ENCODE measurements around the gene ZDHHC9. TPM values are rescaled to one million over a fixed set of nuclear protein-coding genes. Genes with fewer than 3 reads are reported as not detected.

The ZDHHC9 gene
- total and polyA plus RNA-seq, 4 donors: 17.4 to 74.6 (median 40.6) TPM

- Histone ChIP-seq H3K27ac (ENCODE audit: low read depth in 1 of 2, low read length in 1 of 2) (peak overlapping the region in 1 of 2 donors; percentile 37), H3K4me1 (ENCODE audit: control insufficient read depth in 5 of 5, insufficient read depth in 5 of 5, low read length in 5 of 5) (peaks cover 0 to 4% (median 0%) of the 10 kb centered on the region in 5 donors), H3K9ac (ENCODE audit: insufficient read depth in 1 of 2, low read length in 2 of 2) (no peak overlapping the region), H3K4me3 (no peak overlapping the region), H3K27me3 (ENCODE audit: control insufficient read depth in 3 of 3, insufficient read depth in 3 of 3, low read length in 2 of 3) (no peaks in the 10 kb centered on the region), H3K36me3 (ENCODE audit: control insufficient read depth in 4 of 4, insufficient read depth in 4 of 4, low read length in 4 of 4) (no peaks in the 10 kb centered on the region), H3K9me3 (ENCODE audit: control insufficient read depth in 4 of 4, insufficient read depth in 3 of 4, low read length in 3 of 4) (no peaks in the 10 kb centered on the region)
- ATAC-seq (ENCODE audit: insufficient read depth, low FRiP score): no peak
- no peak for DNase-seq
- 76 to 88% methylated on average over 2 to 4 of the region's 4 CpGs for WGBS, 2 donors
- TF ChIP-seq, protein P1, sequence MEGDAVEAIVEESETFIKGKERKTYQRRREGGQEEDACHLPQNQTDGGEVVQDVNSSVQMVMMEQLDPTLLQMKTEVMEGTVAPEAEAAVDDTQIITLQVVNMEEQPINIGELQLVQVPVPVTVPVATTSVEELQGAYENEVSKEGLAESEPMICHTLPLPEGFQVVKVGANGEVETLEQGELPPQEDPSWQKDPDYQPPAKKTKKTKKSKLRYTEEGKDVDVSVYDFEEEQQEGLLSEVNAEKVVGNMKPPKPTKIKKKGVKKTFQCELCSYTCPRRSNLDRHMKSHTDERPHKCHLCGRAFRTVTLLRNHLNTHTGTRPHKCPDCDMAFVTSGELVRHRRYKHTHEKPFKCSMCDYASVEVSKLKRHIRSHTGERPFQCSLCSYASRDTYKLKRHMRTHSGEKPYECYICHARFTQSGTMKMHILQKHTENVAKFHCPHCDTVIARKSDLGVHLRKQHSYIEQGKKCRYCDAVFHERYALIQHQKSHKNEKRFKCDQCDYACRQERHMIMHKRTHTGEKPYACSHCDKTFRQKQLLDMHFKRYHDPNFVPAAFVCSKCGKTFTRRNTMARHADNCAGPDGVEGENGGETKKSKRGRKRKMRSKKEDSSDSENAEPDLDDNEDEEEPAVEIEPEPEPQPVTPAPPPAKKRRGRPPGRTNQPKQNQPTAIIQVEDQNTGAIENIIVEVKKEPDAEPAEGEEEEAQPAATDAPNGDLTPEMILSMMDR (IDR thresholded peaks at IDR 0.05; ENCODE audit: control extremely low read depth, extremely low read depth): no peak
Observed at GRCh38 chrX:129773649-129774458, 69.8 kb downstream of the ZDHHC9 start.

GRCh38 chrX:129772796-129773431 is 70.8 kb downstream of the ZDHHC9 start:
- Histone ChIP-seq H3K9ac (ENCODE audit: insufficient read depth in 1 of 2, low read length in 2 of 2) (no peak overlapping the region), H3K27ac (ENCODE audit: low read depth in 1 of 2, low read length in 1 of 2) (peak overlapping the region in 1 of 2 donors; percentile 87), H3K36me3 (ENCODE audit: control insufficient read depth in 4 of 4, insufficient read depth in 4 of 4, low read length in 4 of 4) (no peaks in the 10 kb centered on the region), H3K9me3 (ENCODE audit: control insufficient read depth in 4 of 4, insufficient read depth in 3 of 4, low read length in 3 of 4) (no peaks in the 10 kb centered on the region), H3K4me3 (no peak overlapping the region), H3K4me1 (ENCODE audit: control insufficient read depth in 5 of 5, insufficient read depth in 5 of 5, low read length in 5 of 5) (peaks cover 0 to 4% (median 0%) of the 10 kb centered on the region in 5 donors), H3K27me3 (ENCODE audit: control insufficient read depth in 3 of 3, insufficient read depth in 3 of 3, low read length in 2 of 3) (no peaks in the 10 kb centered on the region)
- peak in 2 of 3 donors; percentile 20 to 31 for DNase-seq
- peak; percentile 23 for ATAC-seq (ENCODE audit: insufficient read depth, low FRiP score)
- 29 to 55% methylated on average over 13 to 14 of the region's 14 CpGs for WGBS, 2 donors
- TF ChIP-seq, protein P1 (IDR thresholded peaks at IDR 0.05; ENCODE audit: control extremely low read depth, extremely low read depth): no peak

DNA sequence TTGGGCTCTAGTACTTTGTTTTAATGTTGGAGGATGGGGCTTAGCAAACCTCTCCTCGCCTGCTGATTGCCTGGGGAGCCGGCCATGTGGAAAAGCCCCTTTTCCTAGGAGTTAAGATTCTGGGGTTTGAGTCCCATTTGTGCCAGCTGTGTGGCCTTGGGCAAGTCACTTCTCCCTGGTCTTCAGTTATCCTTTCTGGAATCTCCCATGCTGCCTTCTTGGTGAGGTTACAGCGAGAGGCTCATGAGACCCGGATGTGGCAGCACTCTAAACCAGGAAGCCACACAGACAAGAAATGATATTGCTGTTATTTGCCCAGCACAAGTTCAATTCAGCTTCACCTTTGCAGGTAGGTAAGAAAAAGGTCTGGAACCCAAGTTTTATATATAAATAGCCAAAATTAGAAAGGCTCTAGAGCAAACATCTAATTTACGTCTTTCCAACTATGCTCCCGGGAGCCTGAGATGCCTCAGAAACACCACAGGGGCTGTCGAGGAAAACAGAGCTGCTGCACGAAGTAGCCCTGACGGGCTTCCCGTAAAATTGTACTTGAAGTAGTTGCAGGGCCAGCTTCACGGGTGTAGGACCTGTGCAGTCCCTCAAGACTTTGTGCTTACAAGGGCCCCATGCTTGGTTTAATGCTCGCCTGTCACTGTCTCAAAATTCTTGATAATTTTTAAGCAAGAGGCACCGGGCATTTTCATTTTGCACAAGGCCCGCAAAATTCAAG is 72.3 kb downstream of the ZDHHC9 start:
- H3K27me3 ChIP-seq (ENCODE audit: control insufficient read depth in 3 of 3, insufficient read depth in 3 of 3, low read length in 2 of 3): no peaks in the 10 kb centered on the region
- ATAC-seq (ENCODE audit: insufficient read depth, low FRiP score) (no peak), DNase-seq (no peak)
- WGBS, 2 donors: 73 to 74% methylated on average over 12 to 14 of the region's 14 CpGs
- no peak overlapping the region for H3K9ac ChIP-seq (ENCODE audit: insufficient read depth in 1 of 2, low read length in 2 of 2)
- no peaks in the 10 kb centered on the region for H3K9me3 ChIP-seq (ENCODE audit: control insufficient read depth in 4 of 4, insufficient read depth in 3 of 4, low read length in 3 of 4)
- no peak overlapping the region for H3K27ac ChIP-seq (ENCODE audit: low read depth in 1 of 2, low read length in 1 of 2)
- no peak overlapping the region for H3K4me3 ChIP-seq
- TF ChIP-seq, protein P1 (IDR thresholded peaks at IDR 0.05; ENCODE audit: control extremely low read depth, extremely low read depth): no peak
- H3K4me1 ChIP-seq (ENCODE audit: control insufficient read depth in 5 of 5, insufficient read depth in 5 of 5, low read length in 5 of 5): no peaks in the 10 kb centered on the region
- no peaks in the 10 kb centered on the region for H3K36me3 ChIP-seq (ENCODE audit: control insufficient read depth in 4 of 4, insufficient read depth in 4 of 4, low read length in 4 of 4)
